Activated naive CD8-positive, alpha-beta T cell treated with anti-CD3 and anti-CD28 coated beads, Interleukin-2, amount 10 ng/mL, durations not matched to agents 7 days and 5 days (primary cell): ENCODE measurements around the gene GPR155. TPM values are rescaled to one million over a fixed set of nuclear protein-coding genes. Genes with fewer than 3 reads are reported as not detected.
"Not testable (repeated sequence)": the region's sequence is repeated elsewhere in the genome, so short reads cannot be mapped to it uniquely, and the experiment has no call there.

Source experiments
- ATAC-seq: fragments of 150-1000 bp; cut with Tn5 transposase; one replicate; pipeline ENCODE4 v1.10.0; 2021; ENCODE audit warnings: low read depth, moderate library complexity
- POLR2A ChIA-PET: fragments of 350-600 bp; sonication (Branson Sonifier 250); formaldehyde crosslinking; loops from one replicate; lab custom pipeline; 2021; ENCODE audit warnings: antibody characterized with exemption; lab: Charles Lee
- DNase-seq: peaks from one replicate; pipeline ENCODE4 v3.0.0; 2021
- H3K27ac Mint-ChIP-seq: one replicate; pipeline ENCODE4 v1.8.0; 2022; ENCODE audit warnings: mild to moderate bottlenecking, mixed read lengths
- H3K27me3 Mint-ChIP-seq: one replicate; pipeline ENCODE4 v1.8.0; 2022; ENCODE audit warnings: mild to moderate bottlenecking, moderate library complexity, mixed read lengths
- H3K36me3 Mint-ChIP-seq: one replicate; pipeline ENCODE4 v1.8.0; 2021; ENCODE audit warnings: mild to moderate bottlenecking, mixed read lengths
- H3K4me1 Mint-ChIP-seq: one replicate; pipeline ENCODE4 v1.8.0; 2021; ENCODE audit warnings: mixed read lengths
- H3K4me3 Mint-ChIP-seq: one replicate; pipeline ENCODE4 v1.8.0; 2022; ENCODE audit warnings: mild to moderate bottlenecking, moderate library complexity, mixed read lengths
- H3K9me3 Mint-ChIP-seq: one replicate; pipeline ENCODE4 v1.8.0; 2021; ENCODE audit warnings: mixed read lengths
- total RNA-seq, 2 experiments: library from RNA; stranded (reverse); gene quantifications; one replicate each; pipeline ENCODE4 v1.2.3, GENCODE V29; 2021

Gene GPR155
- total RNA-seq, 2 experiments from 2014 or later = 24.3 to 25.8 TPM

- peaks cover 9% of the 10 kb centered on the region for H3K4me1 Mint-ChIP-seq
- peaks cover 32% of the 10 kb centered on the region for H3K9me3 Mint-ChIP-seq
- ATAC-seq (no peak), DNase-seq (no peak)
- no peaks in the 10 kb centered on the region for H3K27me3 Mint-ChIP-seq
- POLR2A ChIA-PET = no interaction called here
- H3K4me3 Mint-ChIP-seq = no peak overlapping the region
- no peak overlapping the region for H3K27ac Mint-ChIP-seq
- H3K36me3 Mint-ChIP-seq = peaks cover 36% of the 10 kb centered on the region
Observed at GRCh38 chr2:174511580-174512260, 24.9 kb upstream of the GPR155 start.

GRCh38 chr2:174510583-174511189, 23.9 kb upstream of the GPR155 start:
- Mint-ChIP-seq H3K27me3 (no peaks in the 10 kb centered on the region), H3K9me3 (peaks cover 36% of the 10 kb centered on the region), H3K4me3 (no peak overlapping the region), H3K4me1 (peaks cover 5% of the 10 kb centered on the region), H3K27ac (no peak overlapping the region), H3K36me3 (peaks cover 39% of the 10 kb centered on the region)
- ATAC-seq (no peak), DNase-seq (no peak)
- POLR2A ChIA-PET = no interaction called here

GRCh38 chr2:174503161-174503809, 16.5 kb upstream of the GPR155 start:
- Mint-ChIP-seq H3K36me3 (peaks cover 16% of the 10 kb centered on the region), H3K4me3 (no peak overlapping the region), H3K27me3 (no peaks in the 10 kb centered on the region), H3K27ac (peak overlapping the region; percentile 3), H3K9me3 (peaks cover 16% of the 10 kb centered on the region), H3K4me1 (peaks cover 11% of the 10 kb centered on the region)
- DNase-seq (no peak), ATAC-seq (no peak)
- POLR2A ChIA-PET = interaction anchor here (1.1 to 2.0 kb wide), 2 partner anchors 10 to 17 kb away, joined by 5 to 14 read pairs; partner anchors contain the start of gene GPR155

GRCh38 chr2:174499371-174499770, 12.5 kb upstream of the GPR155 start:
- H3K4me3 Mint-ChIP-seq = no peak overlapping the region
- H3K36me3 Mint-ChIP-seq = peaks cover 7% of the 10 kb centered on the region
- peaks cover 6% of the 10 kb centered on the region for H3K9me3 Mint-ChIP-seq
- no peaks in the 10 kb centered on the region for H3K27me3 Mint-ChIP-seq
- POLR2A ChIA-PET = no interaction called here
- H3K27ac Mint-ChIP-seq = no peak overlapping the region
- no peak for DNase-seq
- H3K4me1 Mint-ChIP-seq = peaks cover 20% of the 10 kb centered on the region
- ATAC-seq = no peak

GRCh38 chr2:174495365-174496012, 8.7 kb upstream of the GPR155 start:
- ATAC-seq (no peak), DNase-seq (no peak)
- H3K4me3 Mint-ChIP-seq = no peak overlapping the region
- H3K27ac Mint-ChIP-seq = peak overlapping the region; percentile 98
- POLR2A ChIA-PET = no interaction called here
- H3K36me3 Mint-ChIP-seq = peaks cover 5% of the 10 kb centered on the region
- peaks cover 40% of the 10 kb centered on the region for H3K4me1 Mint-ChIP-seq
- H3K27me3 Mint-ChIP-seq = no peaks in the 10 kb centered on the region
- H3K9me3 Mint-ChIP-seq = peaks cover 4% of the 10 kb centered on the region

- Mint-ChIP-seq H3K27me3 (no peaks in the 10 kb centered on the region), H3K27ac (peak overlapping the region; percentile 98), H3K9me3 (peaks cover 3% of the 10 kb centered on the region), H3K36me3 (no peaks in the 10 kb centered on the region), H3K4me3 (peak overlapping the region; percentile 88), H3K4me1 (peaks cover 53% of the 10 kb centered on the region)
- POLR2A ChIA-PET = interaction anchor here (0.6 to 2.7 kb wide), 11 partner anchors 9 to 100 kb away, joined by 3 to 20 read pairs (median 3); no protein-coding TSS in a partner anchor
- DNase-seq = no peak
- peak; percentile 30 for ATAC-seq
Observed at GRCh38 chr2:174493549-174494331, 6.9 kb upstream of the GPR155 start.

GRCh38 chr2:174492963-174493431, 6.2 kb upstream of the GPR155 start:
- Mint-ChIP-seq H3K27me3 (no peaks in the 10 kb centered on the region), H3K4me1 (peaks cover 59% of the 10 kb centered on the region), H3K27ac (peak overlapping the region; percentile 98), H3K9me3 (peaks cover 1% of the 10 kb centered on the region), H3K36me3 (no peaks in the 10 kb centered on the region), H3K4me3 (peak overlapping the region; percentile 88)
- POLR2A ChIA-PET = interaction anchor here (0.6 to 2.7 kb wide), 12 partner anchors 8 to 186 kb away, joined by 3 to 20 read pairs (median 3); no protein-coding TSS in a partner anchor
- ATAC-seq (peak; percentile 81), DNase-seq (peak; percentile 64)

GRCh38 chr2:174491947-174492346, 5.1 kb upstream of the GPR155 start:
- peak overlapping the region; percentile 45 for H3K4me3 Mint-ChIP-seq
- DNase-seq = no peak
- H3K9me3 Mint-ChIP-seq = peaks cover 1% of the 10 kb centered on the region
- no peak for ATAC-seq
- H3K27ac Mint-ChIP-seq = peak overlapping the region; percentile 74
- H3K36me3 Mint-ChIP-seq = no peaks in the 10 kb centered on the region
- POLR2A ChIA-PET = interaction anchor here (1.9 to 2.7 kb wide), 3 partner anchors 11 to 102 kb away, joined by 5 to 20 read pairs (median 14); no protein-coding TSS in a partner anchor
- H3K4me1 Mint-ChIP-seq = peaks cover 64% of the 10 kb centered on the region
- H3K27me3 Mint-ChIP-seq = no peaks in the 10 kb centered on the region

- DNase-seq (no peak), ATAC-seq (no peak)
- Mint-ChIP-seq H3K27ac (peak overlapping the region; percentile 90), H3K4me3 (peak overlapping the region; percentile 78), H3K9me3 (no peaks in the 10 kb centered on the region), H3K27me3 (no peaks in the 10 kb centered on the region), H3K36me3 (no peaks in the 10 kb centered on the region), H3K4me1 (peaks cover 56% of the 10 kb centered on the region)
- POLR2A ChIA-PET = interaction anchor here (0.6 to 1.2 kb wide), 4 partner anchors 27 to 144 kb away, joined by 3 to 6 read pairs (median 4); no protein-coding TSS in a partner anchor
Observed at GRCh38 chr2:174490051-174490450, 3.2 kb upstream of the GPR155 start.

- Mint-ChIP-seq H3K27ac (peak overlapping the region; percentile 90), H3K4me1 (peaks cover 60% of the 10 kb centered on the region), H3K4me3 (peak overlapping the region; percentile 78)
- DNase-seq (peak; percentile 46), ATAC-seq (peak; percentile 9)
- H3K36me3 Mint-ChIP-seq, H3K9me3 Mint-ChIP-seq, H3K27me3 Mint-ChIP-seq: not testable (repeated sequence)
- POLR2A ChIA-PET = interaction anchor here (0.6 to 1.2 kb wide), 4 partner anchors 27 to 145 kb away, joined by 3 to 6 read pairs (median 4); no protein-coding TSS in a partner anchor
Observed at GRCh38 chr2:174489520-174489919, 2.7 kb upstream of the GPR155 start.

GRCh38 chr2:174487820-174488162, 962 bp upstream of the GPR155 start:
- Mint-ChIP-seq H3K4me3 (peak overlapping the region; percentile 100), H3K9me3 (no peaks in the 10 kb centered on the region), H3K27me3 (no peaks in the 10 kb centered on the region), H3K4me1 (peaks cover 55% of the 10 kb centered on the region), H3K27ac (peak overlapping the region; percentile 33), H3K36me3 (peaks cover 1% of the 10 kb centered on the region)
- DNase-seq (no peak), ATAC-seq (no peak)
- POLR2A ChIA-PET = interaction anchor here (1.9 kb wide), 1 partner anchor 106 kb away, joined by 8 read pairs; no protein-coding TSS in a partner anchor
